ENCODE measurements around the gene NANP.
"Not testable (repeated sequence)": the region's sequence is repeated elsewhere in the genome, so short reads cannot be mapped to it uniquely, and the experiment has no call there.

The NANP gene, protein sequence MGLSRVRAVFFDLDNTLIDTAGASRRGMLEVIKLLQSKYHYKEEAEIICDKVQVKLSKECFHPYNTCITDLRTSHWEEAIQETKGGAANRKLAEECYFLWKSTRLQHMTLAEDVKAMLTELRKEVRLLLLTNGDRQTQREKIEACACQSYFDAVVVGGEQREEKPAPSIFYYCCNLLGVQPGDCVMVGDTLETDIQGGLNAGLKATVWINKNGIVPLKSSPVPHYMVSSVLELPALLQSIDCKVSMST

DNA sequence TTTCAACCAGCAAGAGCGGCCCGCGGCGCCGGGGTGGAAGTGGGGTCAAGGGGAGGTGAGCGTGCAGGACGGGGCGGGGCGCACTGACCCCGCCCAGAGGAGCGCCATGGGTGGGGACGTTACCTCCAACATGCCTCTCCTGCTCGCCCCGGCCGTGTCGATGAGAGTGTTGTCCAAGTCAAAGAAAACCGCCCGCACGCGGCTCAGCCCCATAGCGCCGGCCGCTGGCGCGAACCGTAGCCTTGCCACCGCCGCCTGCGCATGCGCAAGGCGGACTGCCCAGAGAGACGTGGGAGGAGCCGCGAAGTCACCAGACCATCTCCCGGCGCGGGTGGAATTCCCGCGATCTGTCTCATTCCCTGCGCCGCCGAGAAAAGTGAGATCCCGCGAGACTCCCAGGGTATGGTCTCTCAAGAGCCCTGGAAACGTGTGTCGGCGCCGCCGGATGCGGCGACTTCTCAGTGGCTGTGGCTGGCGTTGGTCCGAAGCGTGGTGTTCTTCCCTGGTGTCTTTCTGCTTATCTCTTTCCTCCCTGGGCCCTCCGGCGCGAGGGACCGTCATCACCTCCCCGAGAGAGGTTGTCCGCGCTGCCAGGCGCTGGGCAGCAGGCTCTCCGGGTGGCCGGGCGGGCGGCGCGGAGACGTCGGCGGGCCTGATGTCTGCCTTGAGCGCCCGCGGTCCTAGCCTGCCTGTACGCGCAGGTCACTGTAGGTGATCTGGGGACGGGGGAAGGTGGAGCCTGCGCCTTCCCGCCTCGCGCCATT, at the start of gene NANP:
Gene NANP, minus strand, starts transcription at position 279 of the 764 bp plus-strand sequence. Its CDS starts 66 bp downstream, at position 213.
- peak; percentile 89 to 93 for DNase-seq

DNA sequence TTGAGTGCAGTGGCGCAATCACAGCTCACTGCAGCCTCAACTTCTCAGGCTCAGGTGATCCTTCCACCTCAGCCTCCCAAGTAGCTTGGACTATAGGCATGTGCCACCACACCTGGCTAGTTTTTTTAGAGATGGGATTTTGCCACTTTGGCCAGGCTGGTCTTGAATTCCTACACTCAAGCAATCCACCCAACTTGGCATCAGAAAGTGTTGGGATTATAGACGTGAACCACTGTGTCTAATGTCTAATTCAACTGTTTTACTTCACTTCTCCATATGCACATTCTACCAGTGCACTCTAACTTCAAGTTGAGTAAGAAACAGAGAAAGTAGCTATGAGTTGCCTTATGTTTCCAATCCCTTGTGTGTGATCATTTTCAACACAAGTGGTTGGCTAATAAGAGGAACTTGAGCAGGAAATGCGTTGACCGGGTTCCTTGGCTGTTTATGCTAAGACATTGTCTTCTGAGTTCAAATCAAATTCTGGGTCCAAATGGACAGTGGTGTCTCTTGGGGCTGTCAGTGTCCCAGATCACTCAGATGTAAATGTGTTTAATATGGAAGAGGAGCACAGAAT, 48.9 kb upstream of the NANP start:
- no peak for DNase-seq

DNA sequence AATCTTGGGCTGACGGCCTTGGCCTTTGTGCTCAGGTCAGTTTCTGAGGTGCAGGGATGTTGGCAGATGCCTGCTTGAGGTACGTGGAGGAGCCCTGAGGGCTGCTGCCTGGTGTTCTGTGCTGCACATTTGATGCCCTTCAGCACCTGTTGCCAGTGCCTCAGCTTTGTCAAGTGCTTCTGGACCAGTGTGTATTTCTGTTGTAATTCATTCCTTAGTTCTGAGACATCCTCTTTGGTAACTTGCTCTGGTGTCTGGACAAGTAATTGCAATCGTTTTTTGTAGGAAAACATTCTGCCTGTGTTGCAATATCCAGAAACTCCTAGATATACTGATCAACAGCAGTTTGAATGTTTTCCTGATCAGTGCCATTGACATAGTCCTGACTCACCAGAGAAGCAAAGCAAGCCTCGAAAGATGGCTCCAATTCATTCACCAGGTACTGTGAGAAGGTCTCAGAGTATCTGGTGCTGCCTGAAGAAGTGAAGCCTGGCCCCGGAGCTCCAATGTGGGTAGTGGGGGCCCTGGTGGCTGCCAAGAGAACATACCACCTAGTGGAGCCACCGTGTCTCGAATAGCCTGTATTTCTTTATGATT, 46.1 kb upstream of the NANP start:
- DNase-seq, result no peak

DNA sequence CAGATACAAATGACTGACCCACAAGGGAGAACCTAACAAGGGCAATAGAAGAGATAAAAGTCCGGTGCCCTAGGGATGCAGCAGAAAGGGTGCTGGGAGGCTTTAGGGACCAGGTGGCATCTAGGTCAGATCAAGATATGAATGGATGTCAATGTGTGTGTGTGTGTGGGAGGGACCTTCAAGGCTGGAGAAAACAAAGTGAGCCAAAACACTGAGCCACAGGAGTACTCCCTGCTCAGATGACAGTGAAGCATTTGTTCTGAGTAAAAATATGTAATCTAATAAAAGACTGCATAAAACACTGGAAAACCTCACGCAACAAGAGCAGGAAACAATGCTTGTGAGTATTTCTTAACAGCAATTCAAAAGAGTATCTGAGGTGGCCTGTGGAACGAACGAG, 44.6 kb upstream of the NANP start:
- no peak for DNase-seq

DNA sequence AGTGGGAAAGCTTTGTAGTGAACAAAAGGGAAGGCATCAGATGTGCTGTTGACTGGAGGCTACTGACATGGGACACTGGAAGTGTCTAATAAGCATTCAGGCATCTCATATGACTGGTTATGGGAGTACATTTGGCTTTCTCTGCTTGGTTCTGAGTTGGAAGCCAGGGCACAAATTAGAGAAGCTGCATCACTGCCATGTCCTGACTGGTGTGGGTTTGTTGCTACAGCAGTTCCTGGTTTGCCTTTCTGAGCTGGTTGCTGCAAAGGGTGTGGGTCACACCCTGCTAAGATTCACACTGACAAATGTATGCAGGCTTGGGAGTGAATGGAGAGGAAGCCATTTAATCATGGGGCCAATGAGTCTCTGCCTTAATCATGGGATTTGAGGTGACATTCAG, 36.2 kb upstream of the NANP start:
- no peak for DNase-seq

DNA sequence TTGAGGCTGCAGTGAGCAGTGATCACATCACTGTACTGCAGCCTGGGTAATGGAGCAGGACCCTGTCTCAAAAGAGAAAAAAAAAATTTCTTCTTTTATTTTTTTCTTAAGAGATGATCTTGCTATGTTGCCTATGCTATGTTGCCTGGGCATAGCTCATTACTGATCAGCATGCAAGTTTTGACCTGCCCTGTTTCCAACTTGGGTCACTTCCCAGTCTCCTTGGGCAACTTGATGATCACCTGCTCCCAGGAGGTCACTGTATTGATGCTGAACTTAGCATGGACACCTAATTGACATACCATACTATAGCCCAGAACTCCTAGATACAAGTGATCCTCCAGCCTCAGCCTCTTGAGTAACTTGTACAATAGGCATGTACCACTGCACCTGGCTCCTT, 30.7 kb upstream of the NANP start:
- DNase-seq, result no peak

DNA sequence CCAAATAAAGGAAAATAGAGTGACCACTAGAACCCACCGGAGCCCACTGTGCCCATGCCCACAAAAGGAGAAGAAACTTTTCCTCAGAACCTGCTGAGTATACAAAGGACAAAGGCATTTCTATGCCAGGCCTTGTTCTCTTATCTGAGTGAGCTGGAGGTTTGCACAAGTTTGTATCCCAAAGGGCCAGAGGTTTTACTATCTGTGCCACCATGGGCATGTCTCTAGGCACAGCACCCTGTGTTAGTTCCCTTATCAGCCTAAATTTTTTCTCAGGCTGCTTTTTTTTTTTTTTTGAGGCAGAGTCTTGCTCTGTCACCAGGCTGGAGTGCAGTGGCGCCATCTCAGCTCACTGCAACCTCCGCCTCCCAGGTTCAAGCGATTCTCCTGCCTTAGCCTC, 29.1 kb upstream of the NANP start:
- not testable (repeated sequence) for DNase-seq

DNA sequence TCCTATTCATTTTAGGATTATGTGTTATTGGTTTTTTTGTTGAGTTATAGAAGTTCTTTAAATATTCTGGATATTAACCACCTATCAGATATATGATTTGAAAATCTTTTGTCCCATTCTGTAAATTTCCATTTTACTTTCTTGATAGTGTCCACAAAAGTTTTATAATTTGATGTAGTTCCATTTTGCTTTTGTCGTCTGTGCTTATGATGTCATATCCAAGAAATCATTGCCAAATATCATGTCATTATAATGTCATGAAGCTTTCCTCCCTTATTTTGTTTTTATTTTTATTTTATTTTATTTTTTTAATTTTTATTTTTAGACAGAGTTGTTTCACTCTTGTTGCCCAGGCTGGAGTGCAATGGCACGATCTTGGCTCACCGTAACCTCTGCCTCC, 21.0 kb upstream of the NANP start:
- DNase-seq, result no peak

DNA sequence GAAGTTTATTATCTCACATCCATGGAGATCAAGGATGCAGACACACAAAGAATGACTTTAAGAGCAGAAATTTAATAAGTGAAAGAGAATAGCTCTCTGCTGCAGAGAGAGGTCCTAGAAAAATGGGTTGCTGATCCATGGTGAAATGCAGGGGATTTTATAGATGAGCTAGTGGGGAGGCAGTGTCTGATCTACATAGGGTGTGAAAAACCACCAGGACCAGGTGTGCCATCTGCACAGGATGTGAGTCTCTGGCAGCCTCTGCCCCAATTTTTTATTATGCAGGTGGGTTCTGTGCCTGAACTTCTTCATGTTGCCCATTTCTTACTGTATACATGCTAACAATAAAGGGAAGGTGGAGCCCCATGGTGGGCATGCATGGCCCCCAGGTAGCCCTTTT, 19.9 kb upstream of the NANP start:
- peak in 1 of 2 donors; percentile 7 for DNase-seq

DNA sequence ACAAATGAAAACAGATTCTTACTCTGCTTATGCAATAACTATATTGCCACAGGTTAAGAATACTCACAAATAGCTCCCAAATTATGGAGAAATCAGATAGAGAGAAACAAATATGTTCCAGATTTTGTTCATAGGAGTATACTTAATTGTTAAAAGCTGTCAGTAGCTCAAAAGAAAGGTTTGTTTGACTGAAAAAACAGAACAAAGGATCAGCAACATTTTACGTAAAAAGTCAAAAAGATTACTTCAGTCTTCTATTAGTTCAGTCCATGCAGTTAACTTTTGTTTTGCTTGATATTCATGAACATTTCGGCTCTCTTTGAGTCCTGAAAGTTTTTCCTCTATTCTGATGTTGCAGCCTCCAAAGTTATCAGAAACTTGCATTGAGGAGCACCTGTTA, 13.4 kb upstream of the NANP start:
- DNase-seq, result no peak

DNA sequence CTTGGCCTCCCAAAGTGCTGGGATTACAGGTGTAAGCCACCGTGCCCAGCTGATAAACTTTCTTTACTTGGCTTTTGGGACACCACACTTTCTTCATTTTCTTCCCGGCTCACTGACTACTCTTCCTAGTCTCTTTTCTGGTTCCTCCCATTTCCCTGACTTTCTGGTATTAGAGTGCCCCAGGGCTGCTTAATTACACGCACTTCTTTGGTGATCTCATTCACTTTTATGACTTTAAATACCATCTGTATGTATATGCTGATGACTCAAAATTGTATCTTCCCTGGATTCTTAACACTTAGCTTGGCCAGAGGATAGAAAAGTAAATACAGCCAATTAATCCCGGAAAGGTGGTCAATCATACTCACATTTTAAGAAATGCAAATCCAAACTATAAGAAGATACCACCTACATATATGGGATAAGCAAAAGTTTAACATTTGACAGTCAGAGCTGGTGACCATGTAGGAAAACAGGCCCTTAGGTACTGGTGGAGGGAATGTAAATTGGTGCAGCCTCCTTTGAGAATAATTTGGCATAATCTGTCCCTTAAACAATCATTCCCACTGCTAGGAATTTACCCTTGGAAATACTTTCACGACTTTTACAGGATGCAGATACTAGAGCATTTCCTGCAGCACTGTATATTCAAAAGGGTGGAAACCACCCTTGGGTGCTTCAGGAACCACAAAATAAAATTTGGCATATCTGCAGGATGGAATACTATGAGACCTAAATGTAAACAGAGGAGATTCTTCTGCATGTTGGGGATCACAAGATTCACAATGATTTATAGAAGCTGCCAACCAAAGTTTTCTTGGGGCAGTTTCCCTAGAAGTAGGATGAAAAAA, 9.4 kb upstream of the NANP start:
- no peak for DNase-seq

DNA sequence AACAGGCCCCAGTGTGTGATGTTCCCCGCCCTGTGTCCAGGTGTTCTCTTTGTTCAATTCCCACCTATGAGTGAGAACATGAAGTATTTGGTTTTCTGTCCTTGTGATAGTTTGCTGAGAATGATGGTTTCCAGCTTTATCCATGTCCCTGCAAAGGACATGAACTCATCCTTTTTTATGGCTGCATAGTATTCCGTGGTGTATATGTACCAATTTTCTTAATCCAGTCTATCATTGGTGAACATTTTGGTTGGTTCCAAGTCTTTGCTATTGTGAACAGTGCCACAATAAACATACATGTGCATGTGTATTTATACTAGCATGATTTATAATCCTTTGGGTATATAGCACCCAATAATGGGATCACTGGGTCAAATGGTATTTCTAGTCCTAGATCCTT, 6.8 kb upstream of the NANP start:
- not testable (repeated sequence) for DNase-seq

DNA sequence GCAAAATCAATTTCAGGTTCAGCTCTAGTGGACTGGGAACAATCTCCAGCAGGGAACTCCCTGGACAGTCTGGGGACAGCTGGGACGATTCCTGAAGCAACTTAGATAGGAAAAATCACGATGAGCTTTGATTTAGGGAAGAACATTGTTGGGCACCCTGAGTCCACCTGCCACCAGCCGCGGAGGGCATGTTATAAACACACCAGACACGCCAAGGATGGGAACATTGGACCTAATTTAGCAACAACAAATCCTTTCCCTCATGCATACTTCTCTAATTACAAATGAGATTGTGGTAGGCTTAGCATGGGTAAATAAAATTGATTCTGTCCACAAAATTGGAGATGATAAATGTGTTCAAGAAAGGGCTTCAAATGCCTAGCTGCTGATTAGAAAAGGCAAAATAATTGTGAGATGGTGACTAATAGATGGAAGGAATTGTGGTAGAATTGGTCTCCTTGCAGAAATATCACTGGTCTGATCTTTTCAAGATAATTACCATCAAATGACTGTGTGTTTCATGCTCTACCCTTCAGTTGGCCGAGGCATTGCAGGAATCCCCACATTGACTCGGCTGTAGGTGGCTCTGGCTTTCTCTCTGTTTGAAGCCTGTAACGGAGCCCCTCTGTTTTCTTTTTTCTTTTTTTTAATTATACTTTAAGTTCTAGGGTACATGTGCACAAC, 6.1 kb upstream of the NANP start:
- DNase-seq, result no peak

DNA sequence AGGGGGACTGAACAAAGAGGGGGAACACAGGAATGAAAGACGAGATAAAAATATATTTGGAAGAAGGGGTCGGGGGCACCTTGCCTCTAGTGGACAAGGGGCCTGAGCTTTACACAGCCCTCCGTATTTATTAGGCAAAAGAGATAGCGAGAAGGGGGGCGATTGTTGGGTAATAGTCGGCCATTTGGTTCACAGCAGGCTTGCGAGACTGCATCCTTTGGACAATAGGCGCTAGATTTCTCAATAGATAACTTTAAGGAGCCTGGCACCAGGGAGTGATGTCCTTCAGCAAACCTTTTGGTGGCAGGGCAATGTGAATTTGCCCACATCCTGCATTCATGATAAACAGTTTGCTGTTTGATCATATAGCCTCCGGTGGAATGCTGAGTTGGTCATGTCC, 3.0 kb upstream of the NANP start:
- no peak for DNase-seq

DNA sequence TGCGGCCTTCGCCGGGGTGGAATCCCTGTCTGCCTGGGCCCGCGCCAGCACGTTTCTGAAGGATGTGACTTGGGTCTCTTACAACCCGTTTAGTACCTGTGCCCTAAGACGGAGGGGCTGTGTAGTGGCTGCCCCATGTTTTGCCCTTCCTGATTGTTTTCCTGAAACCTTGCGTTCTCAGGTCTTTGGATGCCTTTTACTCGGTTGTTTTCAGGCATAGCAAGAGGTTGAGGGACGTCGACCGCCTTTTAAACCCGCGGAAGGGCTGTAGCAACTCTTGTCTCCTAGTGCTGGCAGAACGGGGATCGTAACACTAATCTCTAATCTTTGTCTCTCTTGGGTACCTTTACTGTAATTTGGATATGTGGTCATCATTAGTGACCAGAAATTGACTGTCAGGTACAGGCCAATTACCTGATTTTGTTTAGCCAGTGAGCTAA, 706 bp upstream of the NANP start:
- no peak for DNase-seq

DNA sequence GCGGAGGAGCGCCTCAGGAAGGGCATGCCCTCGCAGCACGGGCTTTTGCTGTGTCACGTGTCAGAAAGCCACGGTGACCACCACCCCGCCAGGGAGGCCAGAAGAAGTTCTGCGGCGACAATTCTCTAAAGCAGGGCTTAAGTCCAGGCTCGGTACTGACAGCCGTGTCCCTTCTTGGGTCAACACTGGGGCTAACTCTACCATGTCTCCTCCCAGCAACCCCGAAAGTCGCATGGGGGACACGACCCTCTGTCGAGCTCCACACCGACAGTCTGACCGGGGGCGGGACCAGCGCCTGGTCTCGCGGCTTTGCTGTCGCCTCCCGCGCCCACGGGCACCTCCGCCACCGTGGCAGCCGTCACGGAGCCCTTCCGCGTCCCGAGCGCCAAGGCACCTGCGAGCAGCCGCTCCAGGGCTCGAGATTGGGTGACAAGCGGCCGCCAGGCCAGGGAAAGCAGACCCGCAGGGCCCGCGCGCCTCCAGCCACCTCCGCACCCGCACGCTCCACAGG, 534 bp downstream of the NANP start:
- DNase-seq, result peak; percentile 20 to 25

DNA sequence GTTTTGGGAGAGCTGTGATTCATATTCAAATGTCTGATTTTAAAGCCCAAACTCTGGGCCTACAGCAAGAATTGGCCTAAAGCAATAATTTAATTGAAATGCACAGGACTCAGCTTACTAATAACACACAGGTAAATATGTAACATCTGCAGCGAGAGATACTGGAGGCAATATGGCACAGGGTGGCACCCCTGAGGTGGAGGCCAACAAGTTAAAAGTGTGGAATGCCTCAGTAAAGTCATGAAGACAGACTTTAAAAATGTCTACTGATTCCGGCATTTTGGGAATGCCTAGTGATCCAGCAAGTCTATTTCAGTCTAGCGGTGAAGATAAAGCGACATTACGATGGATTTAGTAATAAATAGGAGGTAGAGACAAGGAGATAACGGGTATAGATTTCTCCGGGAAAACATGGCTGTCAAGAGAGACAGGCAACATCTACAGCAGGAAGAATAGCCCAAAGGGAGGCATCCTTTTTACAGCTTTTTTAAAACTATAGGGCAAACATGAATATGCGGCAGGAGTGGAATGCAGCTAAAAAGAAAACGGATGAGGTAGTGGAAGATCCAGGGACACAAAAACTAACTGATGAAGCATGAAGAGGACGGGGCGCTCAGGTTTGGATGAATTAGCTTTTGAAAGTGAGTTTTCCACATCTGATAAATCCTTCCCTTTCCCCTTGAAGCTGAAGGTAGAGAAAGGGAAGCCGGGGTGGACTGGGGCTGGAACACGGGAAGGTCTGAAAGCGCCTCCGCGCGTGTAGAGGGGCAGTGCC, 1.2 kb downstream of the NANP start:
- no peak for DNase-seq

DNA sequence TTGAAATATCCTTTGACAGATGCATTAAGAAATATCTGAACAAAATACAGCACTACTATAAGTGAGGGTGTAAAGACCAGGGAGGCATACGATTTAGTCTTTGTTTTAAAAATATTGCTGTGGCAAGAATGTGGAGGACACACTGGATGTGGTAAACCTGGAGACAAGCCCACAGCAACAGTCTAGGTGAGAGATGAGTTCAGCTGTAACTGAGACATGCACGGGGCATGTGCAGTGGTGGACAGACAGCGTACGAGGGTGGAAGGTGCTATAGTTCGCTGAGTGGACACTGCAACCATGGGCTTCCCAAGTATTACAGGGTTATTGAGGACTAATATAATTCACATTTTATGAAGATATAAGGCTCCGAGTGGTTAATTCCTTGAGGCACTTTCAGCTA, 1.8 kb downstream of the NANP start:
- no peak for DNase-seq

DNA sequence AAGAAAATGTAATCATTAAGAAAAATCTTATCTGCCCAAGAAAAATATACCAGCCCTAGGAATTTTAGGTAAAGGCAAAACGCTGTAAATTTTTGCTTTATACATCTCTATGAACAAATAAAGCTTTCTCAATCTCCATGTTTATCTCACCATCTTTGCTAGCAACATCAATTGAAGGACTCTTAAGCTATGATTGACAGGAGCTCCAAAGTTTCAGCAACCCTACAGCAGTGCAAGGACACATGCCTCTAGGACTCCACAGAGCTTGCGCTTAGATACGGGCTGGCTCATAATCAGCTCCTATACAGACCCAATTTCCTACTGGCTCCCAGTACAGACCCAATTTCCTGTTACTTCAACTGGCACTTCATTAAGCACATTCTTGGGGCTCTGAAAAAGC, 4.3 kb downstream of the NANP start:
- no peak for DNase-seq

DNA sequence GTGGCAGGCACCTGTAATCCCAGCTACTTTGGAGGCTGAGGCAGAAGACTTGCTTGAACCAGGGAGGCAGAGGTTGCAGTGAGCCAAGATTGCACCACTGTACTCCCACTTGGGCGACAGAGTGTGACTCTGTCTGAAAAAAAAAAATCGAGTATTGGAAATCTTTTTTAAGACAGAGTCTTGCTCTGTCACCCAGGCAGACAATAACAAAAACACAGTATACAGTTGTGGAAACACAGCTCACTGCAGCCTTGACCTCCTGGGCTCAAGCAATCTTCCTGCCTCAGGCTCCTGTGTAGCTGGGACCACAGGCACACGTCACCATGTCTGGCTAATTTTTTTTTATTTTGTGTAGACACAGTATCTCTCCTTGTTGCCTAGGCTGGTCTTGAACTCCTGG, 15.0 kb downstream of the NANP start:
- no peak for DNase-seq

DNA sequence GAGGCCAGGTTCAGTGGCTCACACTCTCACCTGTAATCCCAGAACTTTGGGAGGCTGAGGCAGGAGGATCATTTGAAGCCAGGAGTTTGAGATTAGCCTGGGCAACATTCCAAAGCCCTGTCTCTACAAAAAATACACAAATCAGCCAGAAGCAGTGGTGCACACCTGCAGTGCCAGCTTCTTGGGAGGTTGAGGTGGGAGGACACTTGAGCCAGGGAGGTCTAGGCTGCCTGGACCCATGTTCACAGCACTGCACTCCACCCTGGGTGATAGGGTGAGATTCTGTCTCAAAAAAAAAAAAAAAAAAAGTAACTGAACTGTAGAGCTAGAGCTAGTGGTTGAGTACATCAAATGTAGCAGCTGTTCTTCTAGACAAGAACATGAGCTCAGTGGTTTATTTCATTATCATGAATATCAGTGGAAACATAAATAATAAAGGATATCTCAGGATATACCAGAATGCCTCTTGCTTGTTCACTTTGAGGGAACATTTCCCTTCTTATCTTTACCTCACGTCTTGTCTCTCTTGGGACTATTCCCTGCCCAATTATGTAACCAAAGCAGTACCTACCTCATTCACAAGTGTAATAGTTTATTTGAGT, 17.6 kb downstream of the NANP start:
- DNase-seq, result no peak

Data from CD4-positive, alpha-beta T cell treated with Interleukin-1 beta for 1 hour (primary cell).